ENCODE results near the gene MATCAP1.

The MATCAP1 gene

DNA sequence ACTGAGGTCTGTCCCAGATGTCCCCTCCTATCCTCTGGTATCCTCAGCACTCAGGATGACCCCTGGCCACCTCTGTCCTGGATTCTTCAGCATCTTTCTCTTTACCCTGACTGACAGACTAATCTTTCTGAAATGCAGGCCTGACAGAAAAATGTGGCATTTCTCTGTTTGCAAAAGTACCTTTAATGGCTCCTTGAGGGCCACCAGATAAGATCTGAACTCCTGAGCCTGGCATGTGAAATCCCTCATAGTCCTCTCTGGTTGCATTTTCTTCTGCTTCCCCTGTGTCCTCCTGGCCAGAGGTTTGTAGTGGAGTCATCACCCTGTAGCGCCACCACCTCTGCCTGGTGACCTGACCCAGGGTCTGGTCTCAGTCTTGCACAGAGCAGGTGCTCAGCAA is 13.1 kb upstream of the MATCAP1 start:
- Histone ChIP-seq H3K36me3 (peaks cover 59 to 89% (median 82%) of the 10 kb centered on the region in 11 experiments), H3K9me3 (replicated peaks in 1 of 11) (no peaks in the 10 kb centered on the region), H3K27me3 (no peaks in the 10 kb centered on the region), H3K4me2 (peak overlapping the region in 10 of 11 experiments; percentile 8 to 64 (median 40); a peak in 16 of 22 replicates), H4K20me1 (peaks cover 28 to 86% (median 69%) of the 10 kb centered on the region in 11 experiments; a peak in 21 of 22 replicates), H3K4me1 (peaks cover 39 to 62% (median 51%) of the 10 kb centered on the region in 10 experiments), H3K4me3 (no peak overlapping the region), H3K27ac (no peak overlapping the region), H3K9ac (peak overlapping the region in 10 of 11 experiments; percentile 29 to 57 (median 47); a peak in 13 of 22 replicates)
- TF ChIP-seq Cebpa-rat (IDR thresholded peaks at IDR 0.05): no peak

DNA sequence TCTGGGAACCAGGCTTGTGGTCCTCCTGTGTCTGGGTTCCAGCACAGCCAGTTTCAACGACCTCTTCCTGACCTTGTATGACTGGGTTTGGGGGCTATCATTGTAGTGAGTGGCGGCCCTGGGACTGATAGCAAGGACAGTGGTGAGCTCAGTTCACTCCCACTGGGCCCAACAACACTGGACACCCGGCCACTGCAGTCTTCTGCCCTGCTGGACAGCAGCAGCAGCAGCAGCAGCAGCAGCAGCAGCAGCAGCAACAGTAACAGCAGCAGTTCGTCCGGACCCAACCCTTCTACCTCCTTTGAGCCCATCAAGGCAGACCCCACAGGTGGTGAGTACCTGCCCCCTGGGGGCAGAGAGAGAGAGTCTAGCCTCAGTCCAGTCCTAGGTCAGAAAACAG is 11.9 kb upstream of the MATCAP1 start:
- H3K27ac ChIP-seq: no peak overlapping the region
- peaks cover 51 to 74% (median 62%) of the 10 kb centered on the region in 10 experiments for H3K4me1 ChIP-seq
- no peaks in the 10 kb centered on the region for H3K9me3 ChIP-seq (replicated peaks in 1 of 11)
- H3K9ac ChIP-seq: peak overlapping the region in 8 of 11 experiments; percentile 6 to 97 (median 47); a peak in 11 of 22 replicates
- no peak overlapping the region for H3K4me3 ChIP-seq
- no peak for TF ChIP-seq Cebpa-rat (IDR thresholded peaks at IDR 0.05)
- no peaks in the 10 kb centered on the region for H3K27me3 ChIP-seq
- H3K36me3 ChIP-seq: peaks cover 49 to 77% (median 71%) of the 10 kb centered on the region in 11 experiments
- peaks cover 28 to 76% (median 69%) of the 10 kb centered on the region in 11 experiments; a peak in 21 of 22 replicates for H4K20me1 ChIP-seq
- H3K4me2 ChIP-seq: peak overlapping the region in 2 of 11 experiments; percentile 26 to 96; a peak in 2 of 22 replicates

DNA sequence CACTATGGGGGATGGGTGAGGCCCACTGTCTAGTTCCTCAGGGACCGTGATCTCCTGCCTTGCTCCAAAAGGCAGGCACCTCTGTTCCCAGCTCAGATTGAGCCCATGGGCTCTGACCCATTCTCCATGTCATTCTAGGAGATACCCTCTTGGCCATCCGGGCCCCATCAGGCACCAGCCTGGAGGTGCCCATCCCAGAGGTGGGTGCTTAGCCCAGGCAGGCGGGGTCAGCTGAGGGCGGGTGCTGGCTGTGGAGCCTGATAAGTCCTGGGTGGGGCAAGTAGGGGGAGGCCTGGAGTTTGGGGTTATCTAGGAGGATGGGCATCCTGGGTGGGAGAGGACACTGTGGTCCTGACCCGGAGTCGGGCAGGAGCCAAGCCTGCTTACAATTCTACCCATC is 10.5 kb upstream of the MATCAP1 start:
- H3K9ac ChIP-seq: peak overlapping the region; percentile 90 to 98 (median 95); a peak in 20 of 22 replicates
- no peaks in the 10 kb centered on the region for H3K9me3 ChIP-seq (replicated peaks in 1 of 11)
- H3K27ac ChIP-seq: peak overlapping the region in 5 of 11 experiments; percentile 15 to 94 (median 88); a peak in 7 of 22 replicates
- peaks cover 42 to 65% (median 61%) of the 10 kb centered on the region in 11 experiments for H3K36me3 ChIP-seq
- TF ChIP-seq Cebpa-rat (IDR thresholded peaks at IDR 0.05): no peak
- H3K4me1 ChIP-seq: peaks cover 60 to 86% (median 70%) of the 10 kb centered on the region in 10 experiments
- peak overlapping the region; percentile 94 to 100 (median 99); a peak in 18 of 22 replicates for H3K4me2 ChIP-seq
- peak overlapping the region in 3 of 10 experiments; percentile 89 to 100 (median 96); a peak in 2 of 20 replicates for H3K4me3 ChIP-seq
- no peaks in the 10 kb centered on the region for H3K27me3 ChIP-seq
- H4K20me1 ChIP-seq: peaks cover 28 to 71% (median 68%) of the 10 kb centered on the region in 11 experiments; a peak in 21 of 22 replicates

DNA sequence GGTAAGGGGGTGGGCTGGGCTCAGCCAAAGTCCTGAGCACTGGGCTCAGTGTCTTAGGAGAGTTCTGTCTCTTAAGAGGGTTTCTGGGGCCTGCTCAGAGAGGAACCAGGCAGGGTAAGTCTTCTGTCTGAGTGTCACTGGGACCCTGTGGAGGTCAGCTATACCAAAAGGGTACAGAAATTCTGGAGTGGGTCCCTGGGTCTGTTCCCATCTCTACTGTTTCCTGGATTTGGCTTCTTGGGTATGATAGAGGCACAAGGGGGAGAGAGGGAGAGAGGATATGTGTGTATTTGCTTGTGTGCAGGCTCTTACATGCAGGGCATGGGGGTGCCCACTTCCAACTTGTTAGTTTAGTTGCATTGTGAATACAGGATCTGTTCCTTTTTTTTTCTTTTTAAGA is 9.8 kb upstream of the MATCAP1 start:
- TF ChIP-seq Cebpa-rat (IDR thresholded peaks at IDR 0.05): no peak
- H3K9me3 ChIP-seq (replicated peaks in 1 of 11): no peaks in the 10 kb centered on the region
- H3K4me1 ChIP-seq: peaks cover 53 to 82% (median 67%) of the 10 kb centered on the region in 10 experiments
- H3K4me2 ChIP-seq: peak overlapping the region; percentile 94 to 100 (median 99)
- peaks cover 28 to 64% (median 61%) of the 10 kb centered on the region in 11 experiments; a peak in 21 of 22 replicates for H4K20me1 ChIP-seq
- peak overlapping the region; percentile 89 to 100 (median 96) for H3K4me3 ChIP-seq
- peaks cover 42 to 59% (median 56%) of the 10 kb centered on the region in 11 experiments for H3K36me3 ChIP-seq
- no peaks in the 10 kb centered on the region for H3K27me3 ChIP-seq
- H3K27ac ChIP-seq: peak overlapping the region in 10 of 11 experiments; percentile 86 to 95 (median 92); a peak in 18 of 22 replicates
- peak overlapping the region; percentile 90 to 98 (median 95) for H3K9ac ChIP-seq

DNA sequence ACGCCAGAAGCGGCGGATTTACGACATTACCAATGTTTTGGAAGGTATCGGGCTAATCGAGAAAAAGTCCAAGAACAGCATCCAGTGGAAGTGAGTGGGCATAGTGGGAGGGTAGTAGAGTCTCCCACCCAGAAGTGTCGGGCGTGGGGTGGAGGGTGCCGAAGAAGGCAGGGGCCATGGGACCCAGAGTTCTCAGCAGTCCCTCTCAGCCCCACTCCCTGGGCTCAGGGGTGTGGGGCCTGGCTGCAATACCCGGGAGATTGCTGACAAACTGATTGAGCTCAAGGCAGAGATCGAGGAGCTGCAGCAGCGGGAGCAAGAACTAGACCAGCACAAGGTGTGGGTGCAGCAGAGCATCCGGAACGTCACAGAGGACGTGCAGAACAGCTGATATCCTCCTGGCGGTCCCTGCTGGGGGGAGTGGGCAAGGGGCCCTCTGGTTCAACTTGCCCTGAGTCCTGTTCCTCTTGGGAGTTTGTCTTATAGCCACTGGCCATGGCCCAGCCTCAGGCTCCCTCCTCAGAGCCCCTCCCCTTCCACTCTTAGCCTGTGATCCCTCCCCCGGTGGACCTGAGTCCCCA is 9.1 kb upstream of the MATCAP1 start:
- H3K4me3 ChIP-seq: peak overlapping the region; percentile 89 to 100 (median 96)
- TF ChIP-seq Cebpa-rat (IDR thresholded peaks at IDR 0.05): no peak
- H3K36me3 ChIP-seq: peaks cover 40 to 52% (median 50%) of the 10 kb centered on the region in 11 experiments
- H3K27ac ChIP-seq: peak overlapping the region; percentile 79 to 95 (median 91)
- peaks cover 47 to 75% (median 61%) of the 10 kb centered on the region in 10 experiments for H3K4me1 ChIP-seq
- H4K20me1 ChIP-seq: peaks cover 25 to 58% (median 54%) of the 10 kb centered on the region in 11 experiments; a peak in 21 of 22 replicates
- peak overlapping the region; percentile 94 to 100 (median 99) for H3K4me2 ChIP-seq
- H3K9me3 ChIP-seq (replicated peaks in 1 of 11): no peaks in the 10 kb centered on the region
- no peaks in the 10 kb centered on the region for H3K27me3 ChIP-seq
- peak overlapping the region; percentile 90 to 98 (median 95) for H3K9ac ChIP-seq

DNA sequence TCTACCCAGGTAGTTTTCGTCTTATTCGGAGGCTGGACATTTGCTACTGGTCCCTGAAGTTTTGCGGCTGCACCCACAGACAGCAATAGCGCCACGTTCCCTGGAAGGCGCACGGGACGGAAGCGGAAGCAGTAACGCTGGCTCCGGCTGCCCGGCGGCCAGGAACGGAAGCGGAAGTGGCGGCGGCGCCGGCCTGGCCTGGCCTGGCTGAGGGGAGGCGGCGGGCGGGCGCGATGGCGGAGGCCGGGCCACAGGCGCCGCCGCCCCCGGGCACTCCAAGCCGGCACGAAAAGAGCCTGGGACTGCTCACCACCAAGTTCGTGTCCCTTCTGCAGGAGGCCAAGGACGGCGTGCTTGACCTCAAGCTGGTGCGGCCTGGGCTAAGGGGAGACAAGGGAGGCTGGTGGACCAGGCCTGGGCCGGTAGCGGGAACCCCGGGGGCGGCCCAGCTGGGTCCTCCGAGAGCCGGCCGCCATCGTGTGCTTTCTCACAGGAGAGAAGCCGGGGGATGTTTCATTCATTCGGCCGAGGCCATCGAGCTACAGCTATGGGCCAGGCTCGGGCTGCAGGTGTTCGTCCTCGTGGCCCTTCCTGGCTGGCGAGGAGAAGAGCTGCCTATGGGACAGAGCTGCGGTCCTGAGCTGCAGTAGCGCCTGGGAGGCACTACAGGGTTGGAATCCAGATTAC is 8.4 kb upstream of the MATCAP1 start, which contains the start of gene E2F4:
TSS of gene E2F4 (plus strand) at position 161 of the 687 bp plus-strand sequence. CDS start at position 234, 73 bp downstream.
- Histone ChIP-seq H3K9ac (peak within 1 kb of the TSS; percentile 90 to 98 (median 95)), H3K9me3 (replicated peaks in 1 of 11) (no peaks in the 10 kb centered on the region), H3K27me3 (no peaks in the 10 kb centered on the region), H3K4me3 (peak within 1 kb of the TSS; percentile 89 to 100 (median 96)), H4K20me1 (peaks cover 18 to 50% (median 47%) of the 10 kb centered on the region in 11 experiments; a peak in 21 of 22 replicates), H3K27ac (peak within 1 kb of the TSS; percentile 79 to 95 (median 91)), H3K4me2 (peak within 1 kb of the TSS; percentile 94 to 100 (median 99)), H3K36me3 (peaks cover 32 to 45% (median 42%) of the 10 kb centered on the region in 11 experiments), H3K4me1 (peaks cover 39 to 68% (median 53%) of the 10 kb centered on the region in 10 experiments)
- TF ChIP-seq Cebpa-rat (IDR thresholded peaks at IDR 0.05): no peak

DNA sequence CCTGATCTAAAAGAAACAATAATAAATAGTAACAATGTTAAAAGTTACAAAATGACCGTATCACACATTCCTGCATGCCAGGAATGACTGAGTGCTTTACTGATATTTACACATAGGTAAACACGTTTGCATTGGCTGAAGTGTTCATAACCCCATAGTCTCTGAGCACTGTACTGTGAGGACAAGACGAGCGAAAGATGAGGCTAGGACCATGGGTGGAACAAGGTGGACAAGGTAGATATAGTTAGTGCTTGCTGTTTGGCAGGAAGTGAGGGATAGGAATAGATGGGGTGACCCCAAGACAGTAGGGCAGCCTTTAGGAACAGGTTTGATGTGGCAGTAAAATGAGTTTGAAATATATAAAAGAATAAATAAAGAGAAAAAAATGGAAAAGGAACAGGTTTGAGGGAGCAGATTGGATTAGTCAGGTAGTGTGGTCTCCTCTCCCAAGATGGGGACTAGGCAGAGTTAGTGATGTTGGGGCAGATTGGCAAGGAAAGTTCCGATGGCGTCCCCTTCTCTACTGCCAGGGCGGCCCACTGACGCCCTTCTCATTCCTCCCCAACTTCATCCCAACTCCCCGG is 7.7 kb upstream of the MATCAP1 start:
- H3K4me2 ChIP-seq: peak overlapping the region; percentile 48 to 100 (median 81)
- H3K9me3 ChIP-seq (replicated peaks in 1 of 11): no peaks in the 10 kb centered on the region
- H3K36me3 ChIP-seq: peaks cover 26 to 38% (median 36%) of the 10 kb centered on the region in 11 experiments
- H3K27me3 ChIP-seq: peaks cover 0 to 2% (median 0%) of the 10 kb centered on the region in 11 experiments; a peak in 3 of 22 replicates
- peak overlapping the region; percentile 89 to 100 (median 96); a peak in 19 of 20 replicates for H3K4me3 ChIP-seq
- peak overlapping the region in 4 of 11 experiments; percentile 91 to 95 (median 94); a peak in 8 of 22 replicates for H3K27ac ChIP-seq
- H4K20me1 ChIP-seq: peaks cover 12 to 44% (median 41%) of the 10 kb centered on the region in 11 experiments; a peak in 21 of 22 replicates
- TF ChIP-seq Cebpa-rat (IDR thresholded peaks at IDR 0.05): no peak
- H3K4me1 ChIP-seq: peaks cover 39 to 61% (median 48%) of the 10 kb centered on the region in 10 experiments
- H3K9ac ChIP-seq: peak overlapping the region in 7 of 11 experiments; percentile 92 to 98 (median 96); a peak in 13 of 22 replicates

All from BLaER1 treated with 17β-estradiol and CSF1 and Interleukin-3, amounts not matched to agents 10 nM and 100 nM (cell line).